Vagina (tissue), 2 donors: ENCODE data around the gene STK36.

Source experiments
- CTCF ChIP-seq, 3 experiments: fragments of 450-650 bp in 2 of 3; fragments of 200-600 bp in 1 of 3; sonication (generic) in 1 of 3; IDR thresholded peaks; one replicate each; pipeline ENCODE4 v1.5.1; 2017 to 2019; ENCODE audit warnings: antibody characterized with exemption in 3 of 3, mild to moderate bottlenecking in 2 of 3, moderate library complexity in 2 of 3
- POLR2AphosphoS5 ChIP-seq, 2 donors: sonication (generic); formaldehyde crosslinking; IDR thresholded peaks; one replicate each; pipeline ENCODE4 v1.9.0; 2017; ENCODE audit warnings: antibody characterized with exemption in 2 of 2, mild to moderate bottlenecking in 2 of 2, low read depth in 1 of 2; ENCODE audit not compliant: insufficient read depth in 1 of 2

- TF ChIP-seq CTCF (IDR thresholded peaks at IDR 0.05): no peak
- no peak for TF ChIP-seq POLR2AphosphoS5 (IDR thresholded peaks at IDR 0.05; ENCODE audit: insufficient read depth in 1 of 2, low read depth in 1 of 2)
These were observed 29.1 kb upstream of the STK36 start for GRCh38 chr2:218642786-218643185.
